Osteocyte (in vitro differentiated cells): ENCODE results near the gene ZNF346. TPM values are rescaled to one million over a fixed set of nuclear protein-coding genes. Genes with fewer than 3 reads are reported as not detected.

ENCODE experiments used
- DNase-seq: peaks from one replicate; pipeline ENCODE4 v3.0.0; 2021; ENCODE audit warnings: mixed read lengths; ENCODE audit not compliant: unreplicated experiment; ENCODE audit errors: extremely low spot score
- H3K27ac Mint-ChIP-seq: one replicate; pipeline ENCODE4 v1.8.0; 2021; ENCODE audit warnings: mild to moderate bottlenecking, mixed read lengths; ENCODE audit not compliant: unreplicated experiment
- H3K27me3 Mint-ChIP-seq: one replicate; pipeline ENCODE4 v1.8.0; 2021; ENCODE audit warnings: mixed read lengths; ENCODE audit not compliant: unreplicated experiment
- H3K36me3 Mint-ChIP-seq: one replicate; pipeline ENCODE4 v1.8.0; 2021; ENCODE audit warnings: mixed read lengths; ENCODE audit not compliant: unreplicated experiment
- H3K4me1 Mint-ChIP-seq: one replicate; pipeline ENCODE4 v1.8.0; 2021; ENCODE audit warnings: mixed read lengths; ENCODE audit not compliant: unreplicated experiment
- H3K4me3 Mint-ChIP-seq: one replicate; pipeline ENCODE4 v1.8.0; 2021; ENCODE audit warnings: mild to moderate bottlenecking, moderate library complexity, mixed read lengths; ENCODE audit not compliant: unreplicated experiment
- H3K9me3 Mint-ChIP-seq: one replicate; pipeline ENCODE4 v1.8.0; 2021; ENCODE audit warnings: mixed read lengths; ENCODE audit not compliant: unreplicated experiment
- CTCF ChIP-seq: fragments of 200-600 bp; sonication (generic); IDR thresholded peaks from 2 replicates; pipeline ENCODE4 v1.5.0; 2021; ENCODE audit warnings: antibody characterized with exemption, mild to moderate bottlenecking, moderate library complexity
- total RNA-seq: library from RNA; stranded (reverse); gene quantifications from 2 replicates; pipeline ENCODE4 v1.2.1, GENCODE V29; 2021

Gene ZNF346
- total RNA-seq, 1 donor from 2014 or later, result 26.9 TPM

GRCh38 chr5:177024559-177024958, 2.1 kb downstream of the ZNF346 start:
- Mint-ChIP-seq H3K27me3 (no peaks in the 10 kb centered on the region), H3K4me3 (no peak overlapping the region), H3K27ac (no peak overlapping the region), H3K9me3 (no peaks in the 10 kb centered on the region), H3K36me3 (peaks cover 14% of the 10 kb centered on the region), H3K4me1 (peaks cover 24% of the 10 kb centered on the region)
- no peak for DNase-seq
- TF ChIP-seq CTCF, result no peak

- peaks cover 14% of the 10 kb centered on the region for H3K36me3 Mint-ChIP-seq
- peaks cover 24% of the 10 kb centered on the region for H3K4me1 Mint-ChIP-seq
- no peak overlapping the region for H3K27ac Mint-ChIP-seq
- no peak for TF ChIP-seq CTCF
- no peaks in the 10 kb centered on the region for H3K27me3 Mint-ChIP-seq
- no peak for DNase-seq
- H3K4me3 Mint-ChIP-seq, result no peak overlapping the region
- no peaks in the 10 kb centered on the region for H3K9me3 Mint-ChIP-seq
These were observed 2.7 kb downstream of the ZNF346 start for GRCh38 chr5:177025101-177025601.

- no peaks in the 10 kb centered on the region for H3K27me3 Mint-ChIP-seq
- peaks cover 19% of the 10 kb centered on the region for H3K36me3 Mint-ChIP-seq
- no peak overlapping the region for H3K4me3 Mint-ChIP-seq
- no peak for DNase-seq
- H3K9me3 Mint-ChIP-seq, result peaks cover 6% of the 10 kb centered on the region
- H3K4me1 Mint-ChIP-seq, result peaks cover 13% of the 10 kb centered on the region
- no peak for TF ChIP-seq CTCF
- H3K27ac Mint-ChIP-seq, result no peak overlapping the region
These were observed 5.2 kb downstream of the ZNF346 start for GRCh38 chr5:177027665-177028064.

- H3K9me3 Mint-ChIP-seq, result peaks cover 6% of the 10 kb centered on the region
- no peak for DNase-seq
- peaks cover 6% of the 10 kb centered on the region for H3K4me1 Mint-ChIP-seq
- no peak for TF ChIP-seq CTCF
- H3K36me3 Mint-ChIP-seq, result peaks cover 22% of the 10 kb centered on the region
- no peak overlapping the region for H3K4me3 Mint-ChIP-seq
- no peaks in the 10 kb centered on the region for H3K27me3 Mint-ChIP-seq
- no peak overlapping the region for H3K27ac Mint-ChIP-seq
These were observed 7.0 kb downstream of the ZNF346 start for GRCh38 chr5:177029498-177029897.

GRCh38 chr5:177035976-177036375, 13.5 kb downstream of the ZNF346 start:
- H3K36me3 Mint-ChIP-seq, result peaks cover 8% of the 10 kb centered on the region
- no peak for DNase-seq
- no peak overlapping the region for H3K4me3 Mint-ChIP-seq
- H3K4me1 Mint-ChIP-seq, result peaks cover 7% of the 10 kb centered on the region
- H3K9me3 Mint-ChIP-seq, result peaks cover 6% of the 10 kb centered on the region
- TF ChIP-seq CTCF, result no peak
- H3K27me3 Mint-ChIP-seq, result no peaks in the 10 kb centered on the region
- H3K27ac Mint-ChIP-seq, result no peak overlapping the region
